Measurements from ENCODE around the gene FOXL1.

FOXL1 gene

GRCh38 chr16:86549076-86549892 is 29.1 kb upstream of the FOXL1 start:
- DNase-seq, result no peak

GRCh38 chr16:86549893-86550190 is 28.5 kb upstream of the FOXL1 start:
- DNase-seq, result no peak

GRCh38 chr16:86550281-86550680 is 28.1 kb upstream of the FOXL1 start:
- no peak for DNase-seq

- DNase-seq, result no peak
These were observed 25.0 kb upstream of the FOXL1 start for GRCh38 chr16:86553356-86553755.

- no peak for DNase-seq
These were observed 23.8 kb upstream of the FOXL1 start for GRCh38 chr16:86554599-86554916.

- peak; percentile 86 for DNase-seq
These were observed 23.2 kb upstream of the FOXL1 start, which contains the start of gene MTHFSD for GRCh38 chr16:86554917-86555703. TSS of gene MTHFSD (minus strand) at chr16:86555235. CDS start at chr16:86555184, 51 bp downstream.

GRCh38 chr16:86555704-86556075 is 22.7 kb upstream of the FOXL1 start:
- no peak for DNase-seq

GRCh38 chr16:86556576-86556975 is 21.8 kb upstream of the FOXL1 start:
- no peak for DNase-seq

GRCh38 chr16:86557587-86557986 is 20.8 kb upstream of the FOXL1 start:
- no peak for DNase-seq

GRCh38 chr16:86558355-86559193 is 19.8 kb upstream of the FOXL1 start:
- no peak for DNase-seq

- no peak for DNase-seq
These were observed 18.5 kb upstream of the FOXL1 start for GRCh38 chr16:86559802-86560305.

- DNase-seq, result no peak
These were observed 16.0 kb upstream of the FOXL1 start for GRCh38 chr16:86562356-86562755.

- DNase-seq, result peak; percentile 87
These were observed 14.6 kb upstream of the FOXL1 start for GRCh38 chr16:86563469-86564345.

- DNase-seq, result no peak
These were observed 13.1 kb upstream of the FOXL1 start for GRCh38 chr16:86565181-86565631.

GRCh38 chr16:86565644-86566511 is 12.5 kb upstream of the FOXL1 start:
- no peak for DNase-seq

- peak; percentile 62 for DNase-seq
These were observed 11.8 kb upstream of the FOXL1 start, which contains the start of gene FOXC2 for GRCh38 chr16:86566601-86566965. TSS of gene FOXC2 (plus strand) at chr16:86566829. CDS start at chr16:86567336, 507 bp downstream.

GRCh38 chr16:86566966-86567700 is 11.2 kb upstream of the FOXL1 start:
- peak; percentile 14 for DNase-seq

- DNase-seq, result no peak
These were observed 10.4 kb upstream of the FOXL1 start for GRCh38 chr16:86567701-86568581.

All from NCI-H2171 treated with DMSO at 0.1 percent for 48 hours (cell line).